ENCODE results near the gene MYL12B.

- TF ChIP-seq CTCF (conservative IDR thresholded peaks at IDR 0.05; ENCODE audit: low read length) (no peak), EZH2phosphoT487 (IDR thresholded peaks at IDR 0.05; ENCODE audit: borderline replicate concordance, low read depth, low read length) (no peak)
Measured at GRCh38 chr18:3266062-3266608, 4.2 kb downstream of the MYL12B start.

Data from OCI-LY7 (cell line).